NT2/D1 (cell line): ENCODE results near the gene RPP40.

Experiments
- SUZ12 ChIP-seq: IDR thresholded peaks from 2 replicates; pipeline ENCODE4 v1.6.1; 2011; ENCODE audit not compliant: insufficient read length, insufficient read depth; ENCODE audit errors: extremely low read depth
- YY1 ChIP-seq: IDR thresholded peaks from 2 replicates; pipeline ENCODE4 v1.6.1; 2011; ENCODE audit not compliant: insufficient read length, insufficient read depth
- ZNF274 ChIP-seq: IDR thresholded peaks from 2 replicates; pipeline ENCODE4 v1.6.1; 2011; ENCODE audit warnings: mild to moderate bottlenecking, low read depth, low read length

- TF ChIP-seq SUZ12 (no peak), YY1 (no peak), ZNF274 (no peak)
These were observed 6.0 kb downstream of the RPP40 start for GRCh38 chr6:4997862-4998261.
